ENCODE results near the gene LIPK. TPM values are rescaled to one million over a fixed set of nuclear protein-coding genes. Genes with fewer than 3 reads are reported as not detected.
A peak's percentile ranks its signal among the peaks of the same experiment; 100 is the strongest.

Gene LIPK
- total RNA-seq, 1 experiment from 2014 or later: not detected

GRCh38 chr10:88689366-88689765 lies 16.7 kb upstream of the LIPK start:
- no peak for TF ChIP-seq ZNF232 (CRISPR knock-in tag; IDR thresholded peaks at IDR 0.05)
- no peak for TF ChIP-seq FOXJ3 (CRISPR knock-in tag; IDR thresholded peaks at IDR 0.05; ENCODE audit: borderline replicate concordance)
- TF ChIP-seq ZNF263 (CRISPR knock-in tag; IDR thresholded peaks at IDR 0.05; ENCODE audit: low read depth): no peak
- TF ChIP-seq GABPB1 (CRISPR knock-in tag; IDR thresholded peaks at IDR 0.05): no peak
- TF ChIP-seq USF1 (CRISPR knock-in tag; IDR thresholded peaks at IDR 0.05): no peak
- TF ChIP-seq TP53 (CRISPR knock-in tag; IDR thresholded peaks at IDR 0.05): no peak
- no peak for TF ChIP-seq IRF1 (CRISPR knock-in tag; IDR thresholded peaks at IDR 0.05)
- no peak for DNase-seq (ENCODE audit: low spot score)
- no peaks in the 10 kb centered on the region for H3K36me3 Mint-ChIP-seq
- POLR2A ChIA-PET: no interaction called here
- CTCF ChIA-PET: interaction anchor here (0.5 to 2.9 kb wide), 3 partner anchors 39 to 674 kb away, joined by 3 to 17 read pairs (median 4); no protein-coding TSS in a partner anchor
- ATAC-seq: no peak; the same call in 1 of the 2 replicates
- no peaks in the 10 kb centered on the region for H3K9me3 Mint-ChIP-seq
- H3K4me3 Mint-ChIP-seq: no peak overlapping the region
- H3K27ac Mint-ChIP-seq: no peak overlapping the region
- no peaks in the 10 kb centered on the region for H3K4me1 Mint-ChIP-seq
- H3K27me3 Mint-ChIP-seq (ENCODE audit: low read depth): peaks cover 69% of the 10 kb centered on the region

- Mint-ChIP-seq H3K4me3 (no peak overlapping the region), H3K27ac (no peak overlapping the region), H3K36me3 (no peaks in the 10 kb centered on the region), H3K4me1 (no peaks in the 10 kb centered on the region), H3K27me3 (ENCODE audit: low read depth) (peaks cover 83% of the 10 kb centered on the region), H3K9me3 (no peaks in the 10 kb centered on the region)
- ChIA-PET CTCF (interaction anchor here (1.3 to 2.1 kb wide), 4 partner anchors 10 to 111 kb away, joined by 3 to 16 read pairs (median 5); partner anchors contain the start of gene RNLS), POLR2A (no interaction called here)
- DNase-seq (ENCODE audit: low spot score) (no peak), ATAC-seq (no peak)
- TF ChIP-seq ATF1 (CRISPR knock-in tag; IDR thresholded peaks at IDR 0.05): no peak
- TF ChIP-seq MYBL2 (CRISPR knock-in tag; IDR thresholded peaks at IDR 0.05): no peak
- no peak for TF ChIP-seq IRF1 (CRISPR knock-in tag; IDR thresholded peaks at IDR 0.05)
Observed at GRCh38 chr10:88693392-88694020, 12.5 kb upstream of the LIPK start.

- Mint-ChIP-seq H3K27me3 (ENCODE audit: low read depth) (peaks cover 100% of the 10 kb centered on the region), H3K36me3 (no peaks in the 10 kb centered on the region)
Observed at GRCh38 chr10:88702848-88703597, 3.0 kb upstream of the LIPK start.

GRCh38 chr10:88707429-88708155 lies 1.5 kb downstream of the LIPK start:
- peaks cover 33% of the 10 kb centered on the region for H3K4me1 Mint-ChIP-seq
- H3K4me3 Mint-ChIP-seq: no peak overlapping the region
- ATAC-seq (no peak), DNase-seq (ENCODE audit: low spot score) (no peak)
- no peak overlapping the region for H3K27ac Mint-ChIP-seq
- no peaks in the 10 kb centered on the region for H3K9me3 Mint-ChIP-seq
- ChIA-PET CTCF (interaction anchor here (1.2 kb wide), 1 partner anchor 21 kb away, joined by 8 read pairs; no protein-coding TSS in a partner anchor), POLR2A (no interaction called here)
- peaks cover 91% of the 10 kb centered on the region for H3K27me3 Mint-ChIP-seq (ENCODE audit: low read depth)
- no peaks in the 10 kb centered on the region for H3K36me3 Mint-ChIP-seq
- TF ChIP-seq IRF1 (CRISPR knock-in tag; IDR thresholded peaks at IDR 0.05) (no peak), ZNF416 (CRISPR knock-in tag; IDR thresholded peaks at IDR 0.05) (no peak), PRRX2 (CRISPR knock-in tag; IDR thresholded peaks at IDR 0.05) (no peak), FOXK1 (CRISPR knock-in tag; IDR thresholded peaks at IDR 0.05) (no peak), ZNF425 (CRISPR knock-in tag; conservative IDR thresholded peaks at IDR 0.05) (no peak), ZSCAN18 (CRISPR knock-in tag; IDR thresholded peaks at IDR 0.05) (no peak), CREB1 (CRISPR knock-in tag; IDR thresholded peaks at IDR 0.05) (no peak)

More at GRCh38 chr10:88702848-88703597, 3.0 kb upstream of the LIPK start:
- Mint-ChIP-seq H3K4me3 (no peak overlapping the region), H3K9me3 (no peaks in the 10 kb centered on the region), H3K27ac (no peak overlapping the region), H3K4me1 (peaks cover 24% of the 10 kb centered on the region)
- peak; percentile 39 for DNase-seq (ENCODE audit: low spot score)
- peak; percentile 98 for ATAC-seq
- CTCF ChIA-PET: interaction anchor here (0.6 to 1.1 kb wide), 3 partner anchors 10 to 46 kb away, joined by 3 to 10 read pairs (median 4); no protein-coding TSS in a partner anchor
- TF ChIP-seq FOXK1 (CRISPR knock-in tag; IDR thresholded peaks at IDR 0.05) (0 out of 2 replicates have a peak, but pooled peaks have one; percentile 56), TEAD1 (CRISPR knock-in tag; IDR thresholded peaks at IDR 0.05) (peak; percentile 42; the same call in 1 of the 2 replicates), TEAD4 (CRISPR knock-in tag; IDR thresholded peaks at IDR 0.05) (peak; percentile 40; the same call in 1 of the 2 replicates), GABPB1 (CRISPR knock-in tag; IDR thresholded peaks at IDR 0.05) (no peak)
- POLR2A ChIA-PET: no interaction called here
